GM23248 (cell line): ENCODE data around the gene P2RY12. TPM values are rescaled to one million over a fixed set of nuclear protein-coding genes. Genes with fewer than 3 reads are reported as not detected.

ENCODE experiments used
- DNase-seq: peaks from one replicate; pipeline ENCODE4 v3.0.0-alpha.2; 2015
- H2AFZ ChIP-seq: fragments of 200-600 bp; sonication (generic); 2 replicates; pipeline ENCODE4 v1.6.1; 2016; ENCODE audit warnings: antibody characterized with exemption
- H3F3A ChIP-seq: fragments of 200-600 bp; sonication (generic); 2 replicates; pipeline ENCODE4 v1.6.1; 2016; ENCODE audit warnings: mild to moderate bottlenecking, antibody characterized with exemption, mixed run types; ENCODE audit not compliant: insufficient read depth
- H3K27ac ChIP-seq: fragments of 200-600 bp; sonication (generic); 2 replicates; pipeline ENCODE4 v1.5.1; 2016; ENCODE audit warnings: mild to moderate bottlenecking
- H3K27me3 ChIP-seq: fragments of 200-600 bp; sonication (generic); replicated peaks from 2 replicates; pipeline ENCODE4 v1.6.1; 2016; ENCODE audit warnings: mild to moderate bottlenecking; ENCODE audit not compliant: insufficient read depth
- H3K36me3 ChIP-seq: fragments of 200-600 bp; sonication (generic); 2 replicates; pipeline ENCODE4 v1.6.1; 2016; ENCODE audit warnings: low read depth, mild to moderate bottlenecking
- H3K4me1 ChIP-seq: fragments of 200-600 bp; sonication (generic); 2 replicates; pipeline ENCODE4 v1.6.1; 2016; ENCODE audit warnings: mild to moderate bottlenecking; ENCODE audit not compliant: insufficient read depth
- H3K4me2 ChIP-seq: fragments of 200-600 bp; sonication (generic); one replicate; pipeline ENCODE4 v1.6.1; 2016; ENCODE audit warnings: mild to moderate bottlenecking; ENCODE audit not compliant: unreplicated experiment
- H3K4me3 ChIP-seq: fragments of 200-600 bp; sonication (generic); 2 replicates; pipeline ENCODE4 v1.5.1; 2016; ENCODE audit warnings: mild to moderate bottlenecking
- H3K79me2 ChIP-seq: fragments of 200-600 bp; sonication (generic); 2 replicates; pipeline ENCODE4 v1.6.1; 2016; ENCODE audit warnings: mild to moderate bottlenecking; ENCODE audit not compliant: insufficient read depth
- H3K9ac ChIP-seq: fragments of 200-600 bp; sonication (generic); 2 replicates; pipeline ENCODE4 v1.6.1; 2016; ENCODE audit warnings: mild to moderate bottlenecking
- H3K9me2 ChIP-seq: fragments of 200-600 bp; sonication (generic); 2 replicates; pipeline ENCODE4 v1.6.1; 2016; ENCODE audit warnings: mixed run types, mild to moderate bottlenecking, moderate library complexity; ENCODE audit not compliant: insufficient read depth
- H3K9me3 ChIP-seq: fragments of 200-600 bp; sonication (generic); one replicate; pipeline ENCODE4 v1.6.1; 2017; ENCODE audit warnings: low read depth
- H4K20me1 ChIP-seq: fragments of 200-600 bp; sonication (generic); 2 replicates; pipeline ENCODE4 v1.6.0; 2016; ENCODE audit not compliant: insufficient read depth
- EZH2 ChIP-seq: fragments of 200-600 bp; sonication (generic); IDR thresholded peaks from 2 replicates; pipeline ENCODE4 v1.6.1; 2018; ENCODE audit warnings: antibody characterized with exemption, mild to moderate bottlenecking; ENCODE audit not compliant: insufficient read depth, poor library complexity, severe bottlenecking
- EZH2phosphoT487 ChIP-seq: fragments of 200-600 bp; sonication (generic); IDR thresholded peaks from 2 replicates; pipeline ENCODE4 v1.6.1; 2018; ENCODE audit warnings: antibody characterized with exemption, moderate library complexity, mild to moderate bottlenecking, low read depth; ENCODE audit not compliant: insufficient read depth
- WGBS, 2 experiments: methylation state at CpG; one replicate each; pipeline ENCODE4 v1.1.6; 2015 to 2017; ENCODE audit warnings: low lambda C conversion rate in 2 of 2, low coverage in 1 of 2; ENCODE audit errors: missing lambda C conversion rate in 2 of 2; 5-methylcytosine and 5-hydroxymethylcytosine counted together
- in situ Hi-C: fragments of 300-500 bp; cut with MboI; formaldehyde crosslinking; loops from 2 replicates; pipeline ENCODE4 v1.15.0; 2020
- polyA plus RNA-seq: library from polyadenylated mRNA; unstranded; fragments of >200 nt; fragmentation: Nextera tagmentation; extraction: Ambion mirVana; gene quantifications from 2 replicates; pipeline ENCODE4 v1.2.1, GENCODE V29; 2016
- total RNA-seq: library from RNA; depleted of rRNA; stranded (reverse); fragments of >200 nt; shearing (Covaris generic); gene quantifications from 2 replicates; pipeline ENCODE4 v1.2.3, GENCODE V29; 2014

The P2RY12 gene
- total and polyA plus RNA-seq, 2 experiments from 2014 or later = not detected

- TF ChIP-seq EZH2phosphoT487 (no peak), EZH2 (no peak)
- H3K9me2 ChIP-seq = no peaks in the 10 kb centered on the region
- H3K27me3 ChIP-seq = no peaks in the 10 kb centered on the region
- no peak overlapping the region for H3K27ac ChIP-seq
- H4K20me1 ChIP-seq = no peaks in the 10 kb centered on the region
- DNase-seq = no peak
- peaks cover 21% of the 10 kb centered on the region for H3F3A ChIP-seq
- no peak overlapping the region for H3K4me3 ChIP-seq
- H3K9ac ChIP-seq = no peak overlapping the region
- H3K36me3 ChIP-seq = no peaks in the 10 kb centered on the region
- H3K4me2 ChIP-seq = no peak overlapping the region
- no peaks in the 10 kb centered on the region for H3K79me2 ChIP-seq
- 94 to 96% methylated on average over 4 of the region's 4 CpGs for WGBS, 2 experiments
- H3K9me3 ChIP-seq = no peaks in the 10 kb centered on the region
- in situ Hi-C loops = no loop called here
- H3K4me1 ChIP-seq = peaks cover 37% of the 10 kb centered on the region
- H2AFZ ChIP-seq = no peak overlapping the region
Measured at GRCh38 chr3:151400341-151400740, 15.8 kb upstream of the P2RY12 start.

DNA sequence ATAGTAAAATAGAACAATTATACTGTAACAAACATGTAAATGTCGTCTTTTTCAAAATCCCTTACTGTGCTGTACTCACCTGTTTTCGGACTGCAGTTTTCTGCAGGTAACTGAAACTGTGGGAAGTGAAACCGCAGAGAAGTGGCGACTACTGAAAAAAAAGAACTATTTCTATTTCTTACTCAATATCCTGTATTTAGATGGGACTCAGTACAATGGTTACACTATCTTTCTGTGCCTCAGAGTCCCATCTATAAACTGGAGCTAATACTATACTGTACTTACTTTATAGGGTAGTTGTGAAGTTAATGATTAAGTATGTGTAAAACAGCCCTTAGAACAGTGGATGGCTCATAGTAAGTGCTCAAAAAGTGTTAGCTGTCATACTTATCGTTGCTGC lies 14.3 kb upstream of the P2RY12 start:
- no peak for DNase-seq
- Histone ChIP-seq H3K9ac (no peak overlapping the region), H3K4me1 (peaks cover 27% of the 10 kb centered on the region), H2AFZ (no peak overlapping the region), H3K4me3 (no peak overlapping the region), H3K9me3 (no peaks in the 10 kb centered on the region), H3K27me3 (no peaks in the 10 kb centered on the region), H3K36me3 (no peaks in the 10 kb centered on the region), H3K79me2 (no peaks in the 10 kb centered on the region), H4K20me1 (no peaks in the 10 kb centered on the region), H3F3A (peaks cover 11% of the 10 kb centered on the region), H3K27ac (no peak overlapping the region), H3K9me2 (no peaks in the 10 kb centered on the region), H3K4me2 (no peak overlapping the region)
- no peak for TF ChIP-seq EZH2
- no peak for TF ChIP-seq EZH2phosphoT487
- in situ Hi-C loops = no loop called here
- 88 to 89% methylated on average over 5 of the region's 5 CpGs for WGBS, 2 experiments

- DNase-seq = peak; percentile 90
- Histone ChIP-seq H3F3A (peaks cover 6% of the 10 kb centered on the region), H3K27me3 (no peaks in the 10 kb centered on the region), H3K9me3 (no peaks in the 10 kb centered on the region), H3K79me2 (no peaks in the 10 kb centered on the region), H4K20me1 (no peaks in the 10 kb centered on the region), H3K4me1 (peaks cover 18% of the 10 kb centered on the region), H3K27ac (0 out of 2 replicates have a peak overlapping the region, but pooled peaks have one; percentile 16), H3K4me3 (no peak overlapping the region), H3K36me3 (no peaks in the 10 kb centered on the region), H3K4me2 (no peak overlapping the region), H3K9ac (no peak overlapping the region), H3K9me2 (no peaks in the 10 kb centered on the region), H2AFZ (no peak overlapping the region)
- 3 to 6% methylated on average over 3 of the region's 3 CpGs for WGBS, 2 experiments
- in situ Hi-C loops = no loop called here
- TF ChIP-seq EZH2 (no peak), EZH2phosphoT487 (no peak)
Measured at GRCh38 chr3:151395806-151396205, 11.3 kb upstream of the P2RY12 start.

- H4K20me1 ChIP-seq = no peaks in the 10 kb centered on the region
- peaks cover 6% of the 10 kb centered on the region for H3F3A ChIP-seq
- in situ Hi-C loops = no loop called here
- H3K36me3 ChIP-seq = no peaks in the 10 kb centered on the region
- no peak overlapping the region for H3K4me2 ChIP-seq
- TF ChIP-seq EZH2phosphoT487 (no peak), EZH2 (no peak)
- H3K9me2 ChIP-seq = no peaks in the 10 kb centered on the region
- no peak overlapping the region for H2AFZ ChIP-seq
- no peaks in the 10 kb centered on the region for H3K79me2 ChIP-seq
- no peak overlapping the region for H3K4me3 ChIP-seq
- WGBS, 2 experiments = 98 to 99% methylated on average over 8 of the region's 8 CpGs
- DNase-seq = no peak
- H3K9ac ChIP-seq = no peak overlapping the region
- H3K9me3 ChIP-seq = no peaks in the 10 kb centered on the region
- H3K27ac ChIP-seq = no peak overlapping the region
- H3K4me1 ChIP-seq = peaks cover 18% of the 10 kb centered on the region
- H3K27me3 ChIP-seq = no peaks in the 10 kb centered on the region
Measured at GRCh38 chr3:151394611-151395010, 10.1 kb upstream of the P2RY12 start.

DNA sequence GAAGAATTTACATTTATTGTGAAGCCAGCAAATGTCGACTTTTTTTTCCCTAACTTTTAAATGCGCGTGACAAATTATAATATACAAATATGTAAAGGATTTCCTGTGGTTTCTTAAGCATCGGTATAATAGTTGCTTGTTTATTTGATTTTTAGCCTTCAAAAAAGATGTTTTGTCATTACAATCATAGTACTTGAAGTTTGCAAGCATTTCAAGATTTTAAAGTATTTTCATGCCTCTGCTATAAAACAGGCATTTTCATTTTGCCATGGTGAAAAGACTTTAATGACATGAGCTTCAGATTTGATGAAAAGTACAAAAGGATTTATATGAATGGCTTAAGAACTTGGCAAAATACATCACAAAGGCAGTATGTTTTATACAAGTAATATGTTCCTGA lies 9.4 kb upstream of the P2RY12 start:
- no peak for DNase-seq
- WGBS, 2 experiments = 42 to 45% methylated on average over 4 of the region's 4 CpGs
- Histone ChIP-seq H3K9me2 (no peaks in the 10 kb centered on the region), H2AFZ (no peak overlapping the region), H4K20me1 (no peaks in the 10 kb centered on the region), H3F3A (peaks cover 6% of the 10 kb centered on the region), H3K9me3 (no peaks in the 10 kb centered on the region), H3K27me3 (no peaks in the 10 kb centered on the region), H3K79me2 (no peaks in the 10 kb centered on the region), H3K36me3 (no peaks in the 10 kb centered on the region), H3K27ac (no peak overlapping the region), H3K4me3 (no peak overlapping the region), H3K4me1 (peaks cover 18% of the 10 kb centered on the region), H3K9ac (no peak overlapping the region), H3K4me2 (peak overlapping the region; percentile 1)
- no peak for TF ChIP-seq EZH2
- no peak for TF ChIP-seq EZH2phosphoT487
- in situ Hi-C loops = no loop called here
